HCT116 (cell line): Measurements from ENCODE around the gene CCL20. TPM values are rescaled to one million over a fixed set of nuclear protein-coding genes. Genes with fewer than 3 reads are reported as not detected.

ENCODE experiments used
- ATAC-seq: fragments of 200-7000 bp; cut with Tn5 transposase; 2 replicates; pipeline ENCODE4 v1.9.1; 2020; ENCODE audit warnings: mild to moderate bottlenecking, moderate library complexity
- BruUV-seq: library from RNA; stranded (reverse); fragments of 400-500 nt; replicated peaks from 2 replicates; lab custom pipeline; 2021; lab: Mats Ljungman, UMichigan
- CTCF ChIA-PET: fragments of 300-600 bp; sonication (Branson Sonifier 250); formaldehyde crosslinking; loops from one replicate; lab custom pipeline; 2021; ENCODE audit warnings: antibody characterized with exemption; lab: Charles Lee
- POLR2A ChIA-PET: fragments of 300-600, 350-600 bp; sonication (Branson Sonifier 250); formaldehyde crosslinking; loops from one replicate; lab custom pipeline; 2021; ENCODE audit warnings: antibody characterized with exemption; lab: Charles Lee
- RAD21 ChIA-PET, 2 experiments: fragments of 300-600 bp; sonication (Branson Sonifier 250); formaldehyde crosslinking; loops; one replicate each; lab custom pipeline; 2023; ENCODE audit warnings: low total read pairs in 2 of 2; ENCODE audit not compliant: uncharacterized antibody in 2 of 2, unreplicated experiment in 2 of 2, low non-redundant PET in 1 of 2; lab: Charles Lee
- DNase-seq: peaks from one replicate; pipeline ENCODE4 v3.0.0-alpha.2; 2010; ENCODE audit warnings: low read depth, low spot score
- H2AFZ ChIP-seq: fragments of 200-600 bp; shearing (Covaris generic), sonication (generic); 2 replicates; pipeline ENCODE4 v1.6.1; 2017; ENCODE audit warnings: low read depth, mixed run types, mixed read lengths, antibody characterized with exemption, low read length; ENCODE audit not compliant: poor library complexity, severe bottlenecking
- H3K27ac ChIP-seq: 2 replicates; pipeline ENCODE4 v1.5.1; 2012; ENCODE audit warnings: low read depth, low read length
- H3K27me3 ChIP-seq: fragments of 200-600 bp; sonication (generic); 2 replicates; pipeline ENCODE4 v1.6.1; 2016; ENCODE audit warnings: mixed run types, low read length, mixed read lengths; ENCODE audit not compliant: insufficient read depth
- H3K36me3 ChIP-seq, 2 experiments: fragments of 200-500 bp in 1 of 2; fragments of 200-600 bp in 1 of 2; sonication (Bioruptor generic) in 1 of 2; sonication (generic) in 1 of 2; 2 replicates each; pipeline versions ENCODE4 v1.5.1 to v1.6.1; 2014 to 2016; ENCODE audit warnings: low read length in 2 of 2, inconsistent platforms in 1 of 2, mixed read lengths in 1 of 2, mixed run types in 1 of 2; ENCODE audit not compliant: insufficient read depth in 2 of 2, control insufficient read depth in 1 of 2
- H3K4me1 ChIP-seq, 2 experiments: fragments of 200-600 bp in 1 of 2; sonication (generic) in 1 of 2; 2 replicates each; pipeline versions ENCODE4 v1.5.1 to v1.6.1; 2012 to 2017; ENCODE audit warnings: low read length in 2 of 2, inconsistent platforms in 1 of 2, mild to moderate bottlenecking in 1 of 2, mixed read lengths in 1 of 2, mixed run types in 1 of 2, moderate library complexity in 1 of 2; ENCODE audit not compliant: insufficient read depth in 2 of 2, control insufficient read depth in 1 of 2
- H3K4me2 ChIP-seq: fragments of 200-600 bp; sonication (generic); 2 replicates; pipeline ENCODE4 v1.6.1; 2017; ENCODE audit warnings: mixed run types, low read length, mixed read lengths
- H3K4me3 ChIP-seq, 2 experiments: fragments of 200-600 bp in 1 of 2; sonication (generic) in 1 of 2; replicated peaks in 1 of 2; 2 replicates each; pipeline ENCODE4 v1.5.1; 2011 to 2016; ENCODE audit warnings: low read length in 2 of 2, control low read depth in 1 of 2, low read depth in 1 of 2, mild to moderate bottlenecking in 1 of 2, mixed read lengths in 1 of 2, mixed run types in 1 of 2
- H3K79me2 ChIP-seq: fragments of 200-600 bp; sonication (generic); 2 replicates; pipeline ENCODE4 v1.6.1; 2017; ENCODE audit warnings: mild to moderate bottlenecking, mixed run types, low read length, moderate library complexity, mixed read lengths; ENCODE audit not compliant: insufficient read depth
- H3K9ac ChIP-seq: fragments of 200-600 bp; sonication (generic); 2 replicates; pipeline ENCODE4 v1.6.1; 2016; ENCODE audit warnings: low read length, mixed read lengths
- H3K9me2 ChIP-seq: fragments of 200-600 bp; sonication (generic), shearing (Covaris generic); 2 replicates; pipeline ENCODE4 v1.6.1; 2017; ENCODE audit warnings: mixed run types, mild to moderate bottlenecking, moderate library complexity; ENCODE audit not compliant: insufficient read depth
- H3K9me3 ChIP-seq, 2 experiments: fragments of 200-500 bp in 1 of 2; fragments of 200-600 bp in 1 of 2; sonication (Bioruptor generic) in 1 of 2; sonication (generic) in 1 of 2; 2 replicates each; pipeline ENCODE4 v1.6.1; 2014 to 2017; ENCODE audit warnings: low read length in 2 of 2, mixed read lengths in 2 of 2, inconsistent platforms in 1 of 2, low read depth in 1 of 2, mild to moderate bottlenecking in 1 of 2, mixed run types in 1 of 2, moderate library complexity in 1 of 2; ENCODE audit not compliant: control insufficient read depth in 1 of 2, insufficient read depth in 1 of 2
- H4K20me1 ChIP-seq: fragments of 200-600 bp; sonication (generic), shearing (Covaris generic); 2 replicates; pipeline ENCODE4 v1.6.1; 2017; ENCODE audit warnings: mixed run types, mild to moderate bottlenecking, moderate library complexity; ENCODE audit not compliant: insufficient read depth
- CEBPB ChIP-seq: IDR thresholded peaks from 2 replicates; pipeline ENCODE4 v1.6.1; 2012; ENCODE audit warnings: low read depth
- CTCF ChIP-seq, 3 experiments: fragments of 200-600 bp in 1 of 3; sonication (generic) in 1 of 3; IDR thresholded peaks in 2 of 3; conservative IDR thresholded peaks in 1 of 3; 2 replicates each; pipeline ENCODE4 v1.5.1; 2012 to 2017; ENCODE audit warnings: low read depth in 2 of 3, low read length in 2 of 3, antibody characterized with exemption in 1 of 3, borderline replicate concordance in 1 of 3, control low read depth in 1 of 3, mild to moderate bottlenecking in 1 of 3, mixed read lengths in 1 of 3, mixed run types in 1 of 3, moderate library complexity in 1 of 3; ENCODE audit not compliant: insufficient read depth in 1 of 3
- EGR1 ChIP-seq: IDR thresholded peaks from 2 replicates; pipeline ENCODE4 v1.6.1; 2012; ENCODE audit warnings: low read depth
- EZH2 ChIP-seq: fragments of 200-600 bp; sonication (generic); IDR thresholded peaks from 2 replicates; pipeline ENCODE4 v1.6.1; 2017; ENCODE audit warnings: antibody characterized with exemption, mixed run types
- EZH2phosphoT487 ChIP-seq: fragments of 200-600 bp; IDR thresholded peaks from 2 replicates; pipeline ENCODE4 v1.6.1; 2018; ENCODE audit warnings: antibody characterized with exemption, borderline replicate concordance
- FOSL1 ChIP-seq: IDR thresholded peaks from 2 replicates; pipeline ENCODE4 v1.6.1; 2012; ENCODE audit warnings: low read depth
- JUND ChIP-seq: IDR thresholded peaks from 2 replicates; pipeline ENCODE4 v1.6.1; 2012
- MAX ChIP-seq: IDR thresholded peaks from 2 replicates; pipeline ENCODE4 v1.6.1; 2012
- POLR2AphosphoS5 ChIP-seq: IDR thresholded peaks from 2 replicates; pipeline ENCODE4 v1.6.1; 2011; ENCODE audit warnings: mild to moderate bottlenecking, low read depth, low read length, moderate library complexity
- RAD21 ChIP-seq: IDR thresholded peaks from 2 replicates; pipeline ENCODE4 v1.6.1; 2012; ENCODE audit warnings: low read depth, mild to moderate bottlenecking
- REST ChIP-seq: IDR thresholded peaks from 2 replicates; pipeline ENCODE4 v1.6.1; 2012; ENCODE audit warnings: low read depth
- SIN3A ChIP-seq: IDR thresholded peaks from 2 replicates; pipeline ENCODE4 v1.6.1; 2012; ENCODE audit warnings: low read depth
- SP1 ChIP-seq: IDR thresholded peaks from 2 replicates; pipeline ENCODE4 v1.6.1; 2012; ENCODE audit warnings: low read depth
- SRF ChIP-seq: IDR thresholded peaks from 2 replicates; pipeline ENCODE4 v1.6.1; 2012; ENCODE audit warnings: low read depth
- TCF7L2 ChIP-seq: IDR thresholded peaks from 2 replicates; pipeline ENCODE4 v1.7.0; 2011; ENCODE audit warnings: borderline replicate concordance, inconsistent platforms; ENCODE audit not compliant: insufficient read depth, insufficient read length; ENCODE audit errors: extremely low read depth
- ZBTB33 ChIP-seq: IDR thresholded peaks from 2 replicates; pipeline ENCODE4 v1.6.1; 2011; ENCODE audit warnings: mild to moderate bottlenecking, low read length, moderate library complexity; ENCODE audit not compliant: insufficient replicate concordance; ENCODE audit errors: extremely low read depth
- ZFX ChIP-seq: fragments of 450-650 bp; IDR thresholded peaks from 2 replicates; pipeline ENCODE4 v1.6.1; 2017
- intact Hi-C: fragments of 100-400 bp; cut with micrococcal nuclease; formaldehyde crosslinking; loops from 2 replicates; pipeline ENCODE4 v1.10.0; 2022
- total RNA-seq: library from RNA; stranded (reverse); gene quantifications from one replicate; pipeline ENCODE4 v1.2.1, GENCODE V29; 2021; ENCODE audit not compliant: unreplicated experiment

CCL20 gene
- total RNA-seq, 1 experiment from 2014 or later, result 0.30 TPM

- DNase-seq, result no peak
- no TSS peak for BruUV-seq
- Histone ChIP-seq H3K27me3 (no peaks in the 10 kb centered on the region), H3K9ac (no peak overlapping the region), H3K9me3 (no peaks in the 10 kb centered on the region), H3K9me2 (no peaks in the 10 kb centered on the region), H3K4me2 (no peak overlapping the region), H4K20me1 (no peaks in the 10 kb centered on the region), H2AFZ (no peak overlapping the region), H3K4me3 (no peak overlapping the region), H3K4me1 (peaks cover 0 to 7% of the 10 kb centered on the region in 2 experiments; a peak in 2 of 4 replicates), H3K27ac (no peak overlapping the region), H3K36me3 (no peaks in the 10 kb centered on the region), H3K79me2 (no peaks in the 10 kb centered on the region)
- no peak for ATAC-seq
- intact Hi-C loops, result no loop called here
- TF ChIP-seq FOSL1, result no peak
- no peak for TF ChIP-seq POLR2AphosphoS5
- no peak for TF ChIP-seq ZBTB33
- no peak for TF ChIP-seq EZH2phosphoT487
- TF ChIP-seq SIN3A, result no peak
- TF ChIP-seq MAX, result no peak
- no peak for TF ChIP-seq ZFX
- no peak for TF ChIP-seq EZH2
- no peak for TF ChIP-seq SRF
- TF ChIP-seq CEBPB, result no peak
- no peak for TF ChIP-seq SP1
- no peak for TF ChIP-seq EGR1
- TF ChIP-seq JUND, result no peak
- TF ChIP-seq REST, result no peak
- TF ChIP-seq TCF7L2, result no peak
- TF ChIP-seq RAD21, result no peak
- no peak for TF ChIP-seq CTCF (IDR thresholded peaks at IDR 0.05 in 2 of 3, conservative IDR thresholded peaks at IDR 0.05 in 1 of 3; ENCODE audit: borderline replicate concordance in 1 of 3, insufficient read depth in 1 of 3, low read depth in 2 of 3, low read length in 2 of 3)
- ChIA-PET CTCF (no interaction called here), POLR2A (no interaction called here), RAD21 (no interaction called here)
Measured at GRCh38 chr2:227827143-227827542, 13.5 kb downstream of the CCL20 start.
